Spleen (tissue), 7 donors: Measurements from ENCODE around the gene C10orf90.

Source experiments
- CTCF ChIP-seq, 11 experiments: fragments of 200-600 bp in 7 of 11; fragments of 450-650 bp in 4 of 11; sonication (generic) in 4 of 11; IDR thresholded peaks in 8 of 11; conservative IDR thresholded peaks in 3 of 11; 1 replicate in 7 of 11; 2 replicates in 4 of 11; pipeline versions ENCODE4 v1.4.0 to v1.8.0; 2016 to 2021; ENCODE audit warnings: antibody characterized with exemption in 11 of 11, inconsistent platforms in 4 of 11, mild to moderate bottlenecking in 1 of 11
- POLR2A ChIP-seq, 3 donors: fragments of 450-650 bp; IDR thresholded peaks; one replicate each; pipeline ENCODE4 v1.5.1; 2017; ENCODE audit warnings: antibody characterized with exemption in 3 of 3, mild to moderate bottlenecking in 1 of 3
- donor health status: DM: no; HTN: no; CAD: no; lungs with moderate emphysema.
- donor health status: DM: no; HTN: no; CAD: no.
- donor health status: DM: no; HTN: no; CAD: no.

GRCh38 chr10:126670895-126671261, 385 bp upstream of the C10orf90 start:
- TF ChIP-seq CTCF (IDR thresholded peaks at IDR 0.05 in 8 of 11, conservative IDR thresholded peaks at IDR 0.05 in 3 of 11) (no peak), POLR2A (IDR thresholded peaks at IDR 0.05) (no peak)
